Fibroblast of lung (primary cell): ENCODE measurements around the gene IQGAP2.

Experiments used
- EZH2 ChIP-seq: IDR thresholded peaks from 2 replicates; pipeline ENCODE4 v1.5.1; 2012; ENCODE audit warnings: low read length, control low read depth, mild to moderate bottlenecking; ENCODE audit errors: missing control alignments
- TF ChIP-seq, protein P1 (sequence below), 2 donors: IDR thresholded peaks in 1 of 2; conservative IDR thresholded peaks in 1 of 2; 1 replicate in 1 of 2; 2 replicates in 1 of 2; pipeline ENCODE4 v1.5.1; 2011 to 2012; ENCODE audit warnings: low read length in 2 of 2, control low read depth in 1 of 2, inconsistent platforms in 1 of 2, low read depth in 1 of 2, mild to moderate bottlenecking in 1 of 2

GRCh38 chr5:76532052-76532451 is 129.0 kb downstream of the IQGAP2 start:
- TF ChIP-seq, protein P1, sequence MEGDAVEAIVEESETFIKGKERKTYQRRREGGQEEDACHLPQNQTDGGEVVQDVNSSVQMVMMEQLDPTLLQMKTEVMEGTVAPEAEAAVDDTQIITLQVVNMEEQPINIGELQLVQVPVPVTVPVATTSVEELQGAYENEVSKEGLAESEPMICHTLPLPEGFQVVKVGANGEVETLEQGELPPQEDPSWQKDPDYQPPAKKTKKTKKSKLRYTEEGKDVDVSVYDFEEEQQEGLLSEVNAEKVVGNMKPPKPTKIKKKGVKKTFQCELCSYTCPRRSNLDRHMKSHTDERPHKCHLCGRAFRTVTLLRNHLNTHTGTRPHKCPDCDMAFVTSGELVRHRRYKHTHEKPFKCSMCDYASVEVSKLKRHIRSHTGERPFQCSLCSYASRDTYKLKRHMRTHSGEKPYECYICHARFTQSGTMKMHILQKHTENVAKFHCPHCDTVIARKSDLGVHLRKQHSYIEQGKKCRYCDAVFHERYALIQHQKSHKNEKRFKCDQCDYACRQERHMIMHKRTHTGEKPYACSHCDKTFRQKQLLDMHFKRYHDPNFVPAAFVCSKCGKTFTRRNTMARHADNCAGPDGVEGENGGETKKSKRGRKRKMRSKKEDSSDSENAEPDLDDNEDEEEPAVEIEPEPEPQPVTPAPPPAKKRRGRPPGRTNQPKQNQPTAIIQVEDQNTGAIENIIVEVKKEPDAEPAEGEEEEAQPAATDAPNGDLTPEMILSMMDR (conservative IDR thresholded peaks at IDR 0.05 in 1 of 2, IDR thresholded peaks at IDR 0.05 in 1 of 2; ENCODE audit: low read depth in 1 of 2, low read length in 2 of 2) = no peak
- no peak for TF ChIP-seq EZH2
